ENCODE measurements around the gene TMEM202. TPM values are rescaled to one million over a fixed set of nuclear protein-coding genes. Genes with fewer than 3 reads are reported as not detected.
"Not testable (repeated sequence)": the region's sequence is repeated elsewhere in the genome, so short reads cannot be mapped to it uniquely, and the experiment has no call there.

TMEM202 gene
- total and polyA plus RNA-seq, 2 experiments from 2014 or later = not detected

- TF ChIP-seq JUNB (IDR thresholded peaks at IDR 0.05; ENCODE audit: unreplicated experiment) = no peak
- no peak for TF ChIP-seq REST (IDR thresholded peaks at IDR 0.05; ENCODE audit: unreplicated experiment)
- TF ChIP-seq EZH2 (IDR thresholded peaks at IDR 0.05; ENCODE audit: low read depth, unreplicated experiment) = no peak
- no peak for TF ChIP-seq NANOG (IDR thresholded peaks at IDR 0.05; ENCODE audit: borderline replicate concordance)
- no peak for TF ChIP-seq STAT1 (IDR thresholded peaks at IDR 0.05; ENCODE audit: unreplicated experiment)
Measured at GRCh38 chr15:72426753-72427152, 28.6 kb downstream of the TMEM202 start (continued).

- DNase-seq (ENCODE audit: low spot score) (no peak), ATAC-seq (no peak)
- Histone ChIP-seq H3K79me2 (replicated peaks; ENCODE audit: insufficient read depth) (no peaks in the 10 kb centered on the region), H3K27ac (ENCODE audit: low read depth) (no peak overlapping the region), H2AFZ (no peak overlapping the region), H3K4me2 (no peak overlapping the region), H3K27me3 (ENCODE audit: insufficient read depth) (no peaks in the 10 kb centered on the region), H3K4me1 (ENCODE audit: insufficient read depth) (no peaks in the 10 kb centered on the region), H3K36me3 (ENCODE audit: insufficient read depth) (no peaks in the 10 kb centered on the region), H3K4me3 (no peak overlapping the region), H4K20me1 (replicated peaks; ENCODE audit: insufficient read depth) (no peaks in the 10 kb centered on the region), H3F3A (replicated peaks; ENCODE audit: low read depth) (no peaks in the 10 kb centered on the region), H3K9me2 (ENCODE audit: insufficient read depth) (0 out of 2 replicates have a peak, but pooled peaks cover 5% of the 10 kb centered on the region)
- Mint-ChIP-seq H3K36me3 (ENCODE audit: low read depth) (0 out of 3 replicates have a peak, but pooled peaks cover 4% of the 10 kb centered on the region), H3K9me3 (peaks cover 16% of the 10 kb centered on the region), H3K27ac (no peak overlapping the region), H3K4me3 (no peak overlapping the region), H3K27me3 (ENCODE audit: insufficient read depth, low read depth, poor library complexity) (peaks cover 2% of the 10 kb centered on the region), H3K4me1 (no peaks in the 10 kb centered on the region)
- no peak for TF ChIP-seq ZNF114 (CRISPR knock-in tag; IDR thresholded peaks at IDR 0.05)
- no peak for TF ChIP-seq ZNF331 (CRISPR knock-in tag; IDR thresholded peaks at IDR 0.05; ENCODE audit: low read depth)
- TF ChIP-seq ZNF462 (CRISPR knock-in tag; IDR thresholded peaks at IDR 0.05) = no peak
- no peak for TF ChIP-seq CREB1 (CRISPR knock-in tag; IDR thresholded peaks at IDR 0.05; ENCODE audit: low read depth)
- TF ChIP-seq POLR2AphosphoS5 (IDR thresholded peaks at IDR 0.05; ENCODE audit: low read depth) = no peak
- no peak for TF ChIP-seq JUNB (IDR thresholded peaks at IDR 0.05; ENCODE audit: unreplicated experiment)
- TF ChIP-seq NANOG (IDR thresholded peaks at IDR 0.05; ENCODE audit: borderline replicate concordance) = no peak
Measured at GRCh38 chr15:72437650-72438316, 39.7 kb downstream of the TMEM202 start.

GRCh38 chr15:72442848-72443247 lies 44.7 kb downstream of the TMEM202 start:
- not testable (repeated sequence) for H3F3A ChIP-seq (replicated peaks; ENCODE audit: low read depth); H3K36me3 Mint-ChIP-seq (ENCODE audit: low read depth); H3K9me2 ChIP-seq (ENCODE audit: insufficient read depth); H3K27me3 ChIP-seq (ENCODE audit: insufficient read depth); H3K4me2 ChIP-seq; H3K4me3 Mint-ChIP-seq; DNase-seq (ENCODE audit: low spot score); H3K4me3 ChIP-seq; H3K27ac ChIP-seq (ENCODE audit: low read depth); H3K4me1 ChIP-seq (ENCODE audit: insufficient read depth); H4K20me1 ChIP-seq (replicated peaks; ENCODE audit: insufficient read depth); H3K9me3 Mint-ChIP-seq; H3K27ac Mint-ChIP-seq; H3K4me1 Mint-ChIP-seq; H3K36me3 ChIP-seq (ENCODE audit: insufficient read depth); ATAC-seq; H3K79me2 ChIP-seq (replicated peaks; ENCODE audit: insufficient read depth); H3K27me3 Mint-ChIP-seq (ENCODE audit: insufficient read depth, low read depth, poor library complexity); H2AFZ ChIP-seq
